GM21360 (cell line): ENCODE results near the gene HOXA6.

Experiments used
- ATAC-seq: cut with Tn5 transposase; IDR thresholded peaks from one replicate; pipeline ENCODE4 v1.9.1; 2021; ENCODE audit warnings: mild to moderate bottlenecking, moderate library complexity; ENCODE audit not compliant: unreplicated experiment

Gene HOXA6

GRCh38 chr7:27147199-27148030 lies at the start of gene HOXA6:
HOXA6 (minus strand) TSS chr7:27147774; CDS start chr7:27147749, 25 bp downstream.
- no peak for ATAC-seq

GRCh38 chr7:27196287-27196767 lies 48.8 kb upstream of the HOXA6 start:
- no peak for ATAC-seq

- ATAC-seq: no peak
Measured at GRCh38 chr7:27194686-27195379, 47.3 kb upstream of the HOXA6 start.

- no peak for ATAC-seq
Measured at GRCh38 chr7:27194002-27194352, 46.4 kb upstream of the HOXA6 start.

GRCh38 chr7:27193335-27194001 lies 45.9 kb upstream of the HOXA6 start:
- no peak for ATAC-seq

GRCh38 chr7:27192546-27193334 lies 45.2 kb upstream of the HOXA6 start:
- ATAC-seq: no peak

- ATAC-seq: no peak
Measured at GRCh38 chr7:27191833-27192545, 44.4 kb upstream of the HOXA6 start.

- ATAC-seq: no peak
Measured at GRCh38 chr7:27191161-27191731, 43.7 kb upstream of the HOXA6 start.

- ATAC-seq: no peak
Measured at GRCh38 chr7:27189997-27190748, 42.6 kb upstream of the HOXA6 start.

GRCh38 chr7:27189295-27189996 lies 41.9 kb upstream of the HOXA6 start:
- ATAC-seq: no peak

- ATAC-seq: no peak
Measured at GRCh38 chr7:27188386-27189294, 41.1 kb upstream of the HOXA6 start.

- no peak for ATAC-seq
Measured at GRCh38 chr7:27187475-27188385, 40.2 kb upstream of the HOXA6 start.

- ATAC-seq: no peak
Measured at GRCh38 chr7:27186668-27187474, 39.3 kb upstream of the HOXA6 start.

- no peak for ATAC-seq
Measured at GRCh38 chr7:27185854-27186667, 38.5 kb upstream of the HOXA6 start.
